Activated CD8-positive, alpha-beta T cell treated with anti-CD3 and anti-CD28 coated beads for 36 hours (primary cell): ENCODE data around the gene GNPTAB. TPM values are rescaled to one million over a fixed set of nuclear protein-coding genes. Genes with fewer than 3 reads are reported as not detected.
"Not testable (repeated sequence)": the region's sequence is repeated elsewhere in the genome, so short reads cannot be mapped to it uniquely, and the experiment has no call there.

Experiments used
- ATAC-seq: fragments of 200-7000 bp; cut with Tn5 transposase; one replicate; pipeline ENCODE4 v1.10.0; 2021; ENCODE audit warnings: mild to moderate bottlenecking, moderate library complexity
- CTCF ChIA-PET: fragments of 350-600 bp; sonication (Branson Sonifier 250); formaldehyde crosslinking; loops from one replicate; lab custom pipeline; 2021; ENCODE audit warnings: antibody characterized with exemption; lab: Charles Lee
- POLR2A ChIA-PET: fragments of 350-600 bp; sonication (Branson Sonifier 250); formaldehyde crosslinking; loops from one replicate; lab custom pipeline; 2021; ENCODE audit warnings: antibody characterized with exemption; lab: Charles Lee
- DNase-seq: peaks from one replicate; pipeline ENCODE4 v3.0.0-alpha.2; 2020
- H3K27ac Mint-ChIP-seq: one replicate; pipeline ENCODE4 v1.8.0; 2021; ENCODE audit warnings: mild to moderate bottlenecking, mixed read lengths
- H3K27me3 Mint-ChIP-seq: one replicate; pipeline ENCODE4 v1.8.0; 2021; ENCODE audit warnings: mixed read lengths
- H3K36me3 Mint-ChIP-seq: one replicate; pipeline ENCODE4 v1.8.0; 2021; ENCODE audit warnings: low read depth, mixed read lengths
- H3K4me1 Mint-ChIP-seq: one replicate; pipeline ENCODE4 v1.8.0; 2021; ENCODE audit warnings: low read depth, mixed read lengths
- H3K4me3 Mint-ChIP-seq: one replicate; pipeline ENCODE4 v1.8.0; 2021; ENCODE audit warnings: mild to moderate bottlenecking, moderate library complexity, mixed read lengths
- H3K9me3 Mint-ChIP-seq: one replicate; pipeline ENCODE4 v1.8.0; 2021; ENCODE audit warnings: mixed read lengths
- CTCF ChIP-seq: fragments of 200-600 bp; IDR thresholded peaks from one replicate; pipeline ENCODE4 v1.8.0; 2022; ENCODE audit warnings: antibody characterized with exemption, mild to moderate bottlenecking
- intact Hi-C: fragments of 100-400 bp; cut with micrococcal nuclease; formaldehyde crosslinking; loops from one replicate; pipeline ENCODE4 v1.10.0; 2022
- total RNA-seq, 2 experiments: library from RNA; stranded (reverse); gene quantifications; one replicate each; pipeline ENCODE4 v1.2.3, GENCODE V29; 2021

Gene GNPTAB
- total RNA-seq, 2 experiments from 2014 or later = 52.4 to 56.9 TPM

GRCh38 chr12:101876322-101876860 lies 45.6 kb upstream of the GNPTAB start:
- H3K27me3 Mint-ChIP-seq = no peaks in the 10 kb centered on the region
- H3K9me3 Mint-ChIP-seq = no peaks in the 10 kb centered on the region
- H3K27ac Mint-ChIP-seq = peak overlapping the region; percentile 69
- DNase-seq = no peak
- TF ChIP-seq CTCF = no peak
- H3K4me1 Mint-ChIP-seq = peaks cover 14% of the 10 kb centered on the region
- intact Hi-C loops = no loop called here
- H3K4me3 Mint-ChIP-seq = peak overlapping the region; percentile 75
- CTCF ChIA-PET = no interaction called here
- H3K36me3 Mint-ChIP-seq = peaks cover 2% of the 10 kb centered on the region
- POLR2A ChIA-PET = no interaction called here
- no peak for ATAC-seq

- no peak overlapping the region for H3K27ac Mint-ChIP-seq
- intact Hi-C loops = no loop called here
- H3K36me3 Mint-ChIP-seq = peaks cover 2% of the 10 kb centered on the region
- DNase-seq (no peak), ATAC-seq (no peak)
- ChIA-PET CTCF (interaction anchor here (1.1 to 1.5 kb wide), 3 partner anchors 9 to 101 kb away, joined by 3 to 6 read pairs (median 5); no protein-coding TSS in a partner anchor), POLR2A (interaction anchor here (1.4 kb wide), 1 partner anchor 9 kb away, joined by 4 read pairs; no protein-coding TSS in a partner anchor)
- peaks cover 14% of the 10 kb centered on the region for H3K4me1 Mint-ChIP-seq
- no peaks in the 10 kb centered on the region for H3K27me3 Mint-ChIP-seq
- no peak overlapping the region for H3K4me3 Mint-ChIP-seq
- TF ChIP-seq CTCF = no peak
- no peaks in the 10 kb centered on the region for H3K9me3 Mint-ChIP-seq
These were observed 44.4 kb upstream of the GNPTAB start for GRCh38 chr12:101875162-101875561.

GRCh38 chr12:101870925-101871324 lies 40.2 kb upstream of the GNPTAB start:
- no peak overlapping the region for H3K27ac Mint-ChIP-seq

GRCh38 chr12:101867619-101868018 lies 36.9 kb upstream of the GNPTAB start:
- DNase-seq, H3K27me3 Mint-ChIP-seq, H3K36me3 Mint-ChIP-seq, ATAC-seq, H3K9me3 Mint-ChIP-seq, POLR2A ChIA-PET, H3K4me1 Mint-ChIP-seq, H3K4me3 Mint-ChIP-seq, H3K27ac Mint-ChIP-seq, intact Hi-C loops: not testable (repeated sequence)
- CTCF ChIA-PET = interaction anchor here (2.3 kb wide), 1 partner anchor 28 kb away, joined by 7 read pairs; no protein-coding TSS in a partner anchor

More at GRCh38 chr12:101870925-101871324, 40.2 kb upstream of the GNPTAB start:
- intact Hi-C loops = no loop called here
- ATAC-seq = no peak
- no peak for DNase-seq
- Mint-ChIP-seq H3K9me3 (no peaks in the 10 kb centered on the region), H3K27me3 (no peaks in the 10 kb centered on the region), H3K36me3 (no peaks in the 10 kb centered on the region), H3K4me1 (peaks cover 4% of the 10 kb centered on the region), H3K4me3 (no peak overlapping the region)
- ChIA-PET POLR2A (no interaction called here), CTCF (no interaction called here)
- TF ChIP-seq CTCF = no peak

- intact Hi-C loops = no loop called here
- H3K4me1 Mint-ChIP-seq = peaks cover 4% of the 10 kb centered on the region
- ChIA-PET POLR2A (interaction anchor here (1.2 to 1.4 kb wide), 2 partner anchors 8 to 13 kb away, joined by 3 to 4 read pairs; no protein-coding TSS in a partner anchor), CTCF (interaction anchor here (0.8 to 2.3 kb wide), 3 partner anchors 8 to 27 kb away, joined by 3 to 7 read pairs (median 5); no protein-coding TSS in a partner anchor)
- TF ChIP-seq CTCF = no peak
- H3K27ac Mint-ChIP-seq = no peak overlapping the region
- no peak for ATAC-seq
- no peak for DNase-seq
- no peaks in the 10 kb centered on the region for H3K27me3 Mint-ChIP-seq
- no peak overlapping the region for H3K4me3 Mint-ChIP-seq
- H3K36me3 Mint-ChIP-seq = no peaks in the 10 kb centered on the region
- peaks cover 7% of the 10 kb centered on the region for H3K9me3 Mint-ChIP-seq
These were observed 36.0 kb upstream of the GNPTAB start for GRCh38 chr12:101866615-101867373.
